Ascending aorta (tissue), 2 donors: ENCODE results near the gene STBD1. TPM values are rescaled to one million over a fixed set of nuclear protein-coding genes. Genes with fewer than 3 reads are reported as not detected.

Experiments used
- DNase-seq, 2 donors: peaks; one replicate each; pipeline ENCODE4 v3.0.0-alpha.2; 2019; ENCODE audit warnings: low spot score in 2 of 2
- H3K27ac ChIP-seq, 2 donors: fragments of 200-600 bp; sonication (generic); one replicate each; pipeline ENCODE4 v1.5.1; 2016 to 2017; ENCODE audit warnings: mild to moderate bottlenecking in 1 of 2
- H3K27me3 ChIP-seq: fragments of 200-600 bp; sonication (generic); one replicate; pipeline ENCODE4 v1.5.1; 2017
- H3K36me3 ChIP-seq, 2 donors: fragments of 200-600 bp; sonication (generic); one replicate each; pipeline ENCODE4 v1.5.1; 2016
- H3K4me1 ChIP-seq, 2 donors: fragments of 200-600 bp; sonication (generic); one replicate each; pipeline ENCODE4 v1.5.1; 2016 to 2017; ENCODE audit warnings: mild to moderate bottlenecking in 1 of 2
- H3K4me3 ChIP-seq, 2 donors: fragments of 200-600 bp; sonication (generic); one replicate each; pipeline ENCODE4 v1.5.1; 2016 to 2017; ENCODE audit warnings: mild to moderate bottlenecking in 1 of 2
- H3K9me3 ChIP-seq, 2 donors: fragments of 200-600 bp; sonication (generic); one replicate each; pipeline ENCODE4 v1.5.1; 2016
- CTCF ChIP-seq, 3 experiments: fragments of 200-600 bp in 2 of 3; fragments of 450-650 bp in 1 of 3; sonication (generic) in 2 of 3; IDR thresholded peaks; one replicate each; pipeline ENCODE4 v1.5.1; 2016 to 2019; ENCODE audit warnings: antibody characterized with exemption in 3 of 3, mild to moderate bottlenecking in 1 of 3, moderate library complexity in 1 of 3
- intact Hi-C: fragments of 100-400 bp; cut with DNase I; formaldehyde crosslinking; loops from one replicate; pipeline ENCODE4 v1.15.1; 2023
- total RNA-seq: library from RNA; depleted of rRNA; stranded (reverse); fragments of >200 nt; gene quantifications from one replicate; pipeline ENCODE4 v1.1.0, GENCODE V29; 2016

The STBD1 gene
- total RNA-seq, 1 donor from 2014 or later = 19.9 TPM

GRCh38 chr4:76325072-76325471 lies 18.5 kb downstream of the STBD1 start:
- Histone ChIP-seq H3K27me3 (no peaks in the 10 kb centered on the region), H3K27ac (no peak overlapping the region), H3K4me1 (no peaks in the 10 kb centered on the region), H3K36me3 (no peaks in the 10 kb centered on the region), H3K4me3 (no peak overlapping the region), H3K9me3 (peaks cover 7 to 27% of the 10 kb centered on the region in 2 donors)
- intact Hi-C loops = no loop called here
- no peak for TF ChIP-seq CTCF (IDR thresholded peaks at IDR 0.05)
- no peak for DNase-seq

DNA sequence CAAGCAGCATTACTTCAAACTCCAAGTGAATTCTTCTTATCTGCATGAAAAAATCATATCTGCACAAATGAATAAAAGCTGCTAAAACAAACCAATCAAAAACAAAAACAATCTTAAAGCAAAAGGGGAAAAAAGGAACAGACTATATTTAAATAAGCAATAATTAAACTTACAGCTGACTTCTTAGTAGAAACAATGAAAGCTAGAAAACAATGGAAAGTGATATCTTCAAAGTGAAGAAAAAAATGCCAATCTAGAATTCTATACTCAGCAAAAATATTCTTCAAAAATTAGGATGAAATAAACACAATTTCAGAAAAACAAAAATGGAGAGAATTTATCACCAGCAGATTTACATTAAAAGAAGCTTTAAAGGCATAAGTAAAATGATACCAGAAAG lies 20.0 kb downstream of the STBD1 start:
- intact Hi-C loops = no loop called here
- Histone ChIP-seq H3K9me3 (peaks cover 7 to 27% of the 10 kb centered on the region in 2 donors), H3K27me3 (no peaks in the 10 kb centered on the region), H3K4me3 (no peak overlapping the region), H3K36me3 (no peaks in the 10 kb centered on the region), H3K27ac (no peak overlapping the region), H3K4me1 (no peaks in the 10 kb centered on the region)
- TF ChIP-seq CTCF (IDR thresholded peaks at IDR 0.05) = no peak
- DNase-seq = no peak

DNA sequence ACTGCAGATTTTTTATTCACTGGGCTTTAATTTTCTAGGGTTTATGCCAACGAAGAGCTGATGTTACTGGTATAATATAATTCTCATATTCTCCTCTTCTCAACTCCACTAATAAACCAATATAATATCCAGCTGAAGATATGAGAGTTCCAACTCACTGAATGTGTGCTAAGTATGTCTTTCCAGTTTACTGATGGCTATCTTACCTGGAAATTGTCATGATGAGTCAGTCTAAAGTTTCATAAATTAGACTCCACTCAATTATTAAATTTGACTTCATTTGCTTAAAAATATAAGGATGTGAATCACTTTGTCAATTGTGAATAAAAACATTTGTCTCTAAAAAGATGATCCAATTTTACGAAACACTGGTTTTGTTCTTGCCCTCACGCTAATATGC lies 28.4 kb downstream of the STBD1 start:
- H3K4me1 ChIP-seq = no peaks in the 10 kb centered on the region
- no peak for TF ChIP-seq CTCF (IDR thresholded peaks at IDR 0.05)
- no peak for DNase-seq
- no peaks in the 10 kb centered on the region for H3K27me3 ChIP-seq
- no peak overlapping the region for H3K27ac ChIP-seq
- no peak overlapping the region for H3K4me3 ChIP-seq
- H3K36me3 ChIP-seq = no peaks in the 10 kb centered on the region
- intact Hi-C loops = no loop called here
- H3K9me3 ChIP-seq = no peaks in the 10 kb centered on the region

DNA sequence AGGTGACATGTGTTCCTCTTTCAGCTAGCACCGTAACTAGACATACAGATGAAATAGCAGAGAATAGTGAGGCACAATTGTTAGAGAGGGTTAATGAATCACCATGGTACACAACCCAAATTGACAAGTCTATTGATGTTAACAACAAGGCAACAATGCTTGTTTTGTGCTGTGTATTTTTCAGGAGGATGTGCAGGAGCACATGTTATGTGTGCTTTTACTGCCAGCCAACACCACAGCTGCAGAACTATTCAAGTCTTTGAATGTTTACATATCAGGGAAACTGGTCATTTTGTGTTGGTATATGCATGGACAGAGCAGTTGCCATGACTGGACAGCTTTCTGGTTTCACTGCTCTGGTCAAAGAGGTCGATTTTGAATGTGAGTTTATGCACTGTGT lies 32.8 kb downstream of the STBD1 start:
- no peak overlapping the region for H3K27ac ChIP-seq
- H3K27me3 ChIP-seq = no peaks in the 10 kb centered on the region
- H3K36me3 ChIP-seq = no peaks in the 10 kb centered on the region
- DNase-seq = no peak
- TF ChIP-seq CTCF (IDR thresholded peaks at IDR 0.05) = no peak
- intact Hi-C loops = no loop called here
- no peaks in the 10 kb centered on the region for H3K4me1 ChIP-seq
- no peak overlapping the region for H3K4me3 ChIP-seq
- no peaks in the 10 kb centered on the region for H3K9me3 ChIP-seq

GRCh38 chr4:76341063-76341462 lies 34.5 kb downstream of the STBD1 start:
- intact Hi-C loops = no loop called here
- TF ChIP-seq CTCF (IDR thresholded peaks at IDR 0.05) = no peak

DNA sequence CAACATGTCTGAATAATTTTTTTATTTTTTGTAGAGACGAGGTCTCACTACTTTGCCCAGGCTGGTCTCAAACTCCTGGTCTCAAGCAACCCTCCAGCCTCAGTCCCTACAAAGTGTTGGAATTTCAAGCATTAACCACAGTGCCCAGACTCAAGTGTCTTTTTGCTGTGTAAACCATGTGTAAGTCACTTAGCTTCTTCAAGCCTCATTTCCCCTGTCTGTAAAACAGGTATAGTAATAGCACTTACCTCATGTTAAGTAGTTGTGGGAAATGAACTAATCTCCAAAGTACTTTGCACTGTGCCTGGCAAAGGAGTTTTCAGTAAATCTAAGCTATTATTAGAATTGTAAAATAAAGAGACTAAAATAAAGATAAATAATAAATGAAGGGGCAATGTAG lies 35.7 kb downstream of the STBD1 start:
- H3K4me3 ChIP-seq = no peak overlapping the region
- no peaks in the 10 kb centered on the region for H3K27me3 ChIP-seq
- no peaks in the 10 kb centered on the region for H3K9me3 ChIP-seq
- H3K36me3 ChIP-seq = no peaks in the 10 kb centered on the region
- DNase-seq = no peak
- no peak for TF ChIP-seq CTCF (IDR thresholded peaks at IDR 0.05)
- intact Hi-C loops = no loop called here
- H3K27ac ChIP-seq = no peak overlapping the region
- no peaks in the 10 kb centered on the region for H3K4me1 ChIP-seq

More at GRCh38 chr4:76341063-76341462, 34.5 kb downstream of the STBD1 start:
- no peak overlapping the region for H3K4me3 ChIP-seq
- no peaks in the 10 kb centered on the region for H3K9me3 ChIP-seq
- H3K27me3 ChIP-seq = no peaks in the 10 kb centered on the region
- H3K36me3 ChIP-seq = no peaks in the 10 kb centered on the region
- DNase-seq = no peak
- H3K27ac ChIP-seq = no peak overlapping the region
- H3K4me1 ChIP-seq = no peaks in the 10 kb centered on the region
